AG04449 (cell line): Measurements from ENCODE around the gene ZBTB32.
"Not testable (repeated sequence)": the region's sequence is repeated elsewhere in the genome, so short reads cannot be mapped to it uniquely, and the experiment has no call there.

Source experiments
- CTCF ChIA-PET: fragments of 350-600 bp; formaldehyde crosslinking; extraction: SDS; loops from one replicate; lab custom pipeline; 2021; ENCODE audit warnings: antibody characterized with exemption; lab: Yijun Ruan, JAX
- POLR2A ChIA-PET: fragments of 400-600, 350-600 bp; formaldehyde crosslinking; extraction: SDS; loops from one replicate; lab custom pipeline; 2020; ENCODE audit warnings: antibody characterized with exemption, inconsistent platforms; lab: Yijun Ruan, JAX
- DNase-seq: peaks from one replicate; pipeline ENCODE4 v3.0.0-alpha.2; 2010; ENCODE audit warnings: low read depth, low spot score
- H3K4me3 ChIP-seq: 2 replicates; pipeline ENCODE4 v1.5.1; 2011; ENCODE audit warnings: low read depth, mild to moderate bottlenecking, control low read depth, low read length
- TF ChIP-seq, protein P1 (sequence below): IDR thresholded peaks from one replicate; pipeline ENCODE4 v1.5.1; 2011; ENCODE audit warnings: mild to moderate bottlenecking, moderate library complexity, low read length, control low read depth, inconsistent platforms; ENCODE audit not compliant: insufficient read depth; ENCODE audit errors: missing control alignments

ZBTB32 gene, protein sequence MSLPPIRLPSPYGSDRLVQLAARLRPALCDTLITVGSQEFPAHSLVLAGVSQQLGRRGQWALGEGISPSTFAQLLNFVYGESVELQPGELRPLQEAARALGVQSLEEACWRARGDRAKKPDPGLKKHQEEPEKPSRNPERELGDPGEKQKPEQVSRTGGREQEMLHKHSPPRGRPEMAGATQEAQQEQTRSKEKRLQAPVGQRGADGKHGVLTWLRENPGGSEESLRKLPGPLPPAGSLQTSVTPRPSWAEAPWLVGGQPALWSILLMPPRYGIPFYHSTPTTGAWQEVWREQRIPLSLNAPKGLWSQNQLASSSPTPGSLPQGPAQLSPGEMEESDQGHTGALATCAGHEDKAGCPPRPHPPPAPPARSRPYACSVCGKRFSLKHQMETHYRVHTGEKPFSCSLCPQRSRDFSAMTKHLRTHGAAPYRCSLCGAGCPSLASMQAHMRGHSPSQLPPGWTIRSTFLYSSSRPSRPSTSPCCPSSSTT

DNA sequence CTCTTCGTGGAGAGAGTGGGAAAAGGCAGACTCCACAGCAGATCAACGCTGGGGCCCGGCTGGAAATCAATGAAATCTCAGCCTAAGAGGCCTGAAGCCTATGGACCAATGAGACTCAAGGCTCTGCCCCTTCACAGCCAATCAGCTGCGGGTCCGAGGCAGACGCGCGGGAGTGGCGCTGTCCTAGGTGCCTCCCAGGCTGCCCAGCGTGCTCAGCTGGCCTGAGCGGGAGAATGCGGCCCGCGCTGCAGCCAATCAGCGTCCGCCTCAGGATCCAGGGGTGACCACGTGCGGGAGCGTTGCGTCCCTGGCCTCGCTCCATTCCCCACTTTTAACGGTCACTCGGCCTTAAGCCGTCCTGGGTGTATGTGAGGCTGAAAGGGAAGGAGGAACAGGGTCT is at the start of gene ZBTB32:
TSS of gene ZBTB32 (plus strand) at position 341 of the 400 bp plus-strand sequence. CDS start 10,069 bp downstream, outside the sequence.
- CTCF ChIA-PET, result interaction anchor here (1.0 to 3.3 kb wide), 4 partner anchors 9 to 12 kb away, joined by 3 to 28 read pairs (median 6); no protein-coding TSS in a partner anchor
- TF ChIP-seq, protein P1, sequence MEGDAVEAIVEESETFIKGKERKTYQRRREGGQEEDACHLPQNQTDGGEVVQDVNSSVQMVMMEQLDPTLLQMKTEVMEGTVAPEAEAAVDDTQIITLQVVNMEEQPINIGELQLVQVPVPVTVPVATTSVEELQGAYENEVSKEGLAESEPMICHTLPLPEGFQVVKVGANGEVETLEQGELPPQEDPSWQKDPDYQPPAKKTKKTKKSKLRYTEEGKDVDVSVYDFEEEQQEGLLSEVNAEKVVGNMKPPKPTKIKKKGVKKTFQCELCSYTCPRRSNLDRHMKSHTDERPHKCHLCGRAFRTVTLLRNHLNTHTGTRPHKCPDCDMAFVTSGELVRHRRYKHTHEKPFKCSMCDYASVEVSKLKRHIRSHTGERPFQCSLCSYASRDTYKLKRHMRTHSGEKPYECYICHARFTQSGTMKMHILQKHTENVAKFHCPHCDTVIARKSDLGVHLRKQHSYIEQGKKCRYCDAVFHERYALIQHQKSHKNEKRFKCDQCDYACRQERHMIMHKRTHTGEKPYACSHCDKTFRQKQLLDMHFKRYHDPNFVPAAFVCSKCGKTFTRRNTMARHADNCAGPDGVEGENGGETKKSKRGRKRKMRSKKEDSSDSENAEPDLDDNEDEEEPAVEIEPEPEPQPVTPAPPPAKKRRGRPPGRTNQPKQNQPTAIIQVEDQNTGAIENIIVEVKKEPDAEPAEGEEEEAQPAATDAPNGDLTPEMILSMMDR, result no peak
- DNase-seq, result no peak
- H3K4me3 ChIP-seq, result no peak within 1 kb of the TSS
- POLR2A ChIA-PET, result no interaction called here

DNA sequence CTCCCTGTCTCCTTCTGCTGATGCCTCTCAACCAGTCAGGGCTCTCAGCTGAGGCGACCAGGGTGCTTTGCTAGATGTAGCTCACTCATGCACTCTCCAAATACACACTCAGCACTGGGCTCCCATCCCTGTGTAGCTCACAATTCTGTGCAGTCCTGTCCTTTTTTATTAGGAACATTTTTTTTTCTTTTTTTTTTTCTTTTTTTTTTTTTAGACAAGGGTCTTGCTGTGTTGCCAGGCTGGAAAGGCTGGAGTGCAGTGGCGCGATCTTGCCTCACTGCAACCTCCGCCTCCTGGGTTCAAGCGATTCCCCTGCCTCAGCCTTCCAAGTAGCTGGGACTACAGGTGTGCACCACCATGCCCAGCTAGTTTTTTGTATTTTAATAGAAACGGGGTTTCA is 49.5 kb upstream of the ZBTB32 start:
- POLR2A ChIA-PET, result interaction anchor here (0.6 kb wide), 1 partner anchor 12 kb away, joined by 3 read pairs; the partner anchor contains the start of gene UPK1A
- CTCF ChIA-PET, result interaction anchor here (1.3 to 1.4 kb wide), 2 partner anchors 16 to 144 kb away, joined by 3 to 4 read pairs; no protein-coding TSS in a partner anchor
- not testable (repeated sequence) for H3K4me3 ChIP-seq, DNase-seq

DNA sequence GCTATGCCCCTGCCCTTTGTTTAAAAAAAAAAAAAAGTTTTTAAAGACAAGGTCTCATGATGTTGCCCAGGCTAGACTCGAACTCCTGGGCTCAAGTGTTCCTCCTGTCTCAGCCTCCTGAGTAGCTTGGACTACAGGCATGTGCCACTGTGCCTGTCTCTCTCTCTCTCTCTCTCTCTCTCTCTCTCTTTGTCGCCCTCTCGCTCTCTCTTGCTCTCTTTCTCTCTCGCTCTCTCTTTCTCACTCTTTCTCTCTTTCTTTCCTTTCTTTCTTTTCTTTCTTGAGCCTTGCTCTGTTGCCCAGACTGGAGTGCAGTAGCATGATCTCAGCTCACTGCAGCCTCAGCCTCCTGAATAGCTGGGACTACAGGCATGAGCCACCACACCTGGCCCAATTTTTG is 48.8 kb upstream of the ZBTB32 start:
- POLR2A ChIA-PET, result no interaction called here
- H3K4me3 ChIP-seq, result no peak overlapping the region
- CTCF ChIA-PET, result interaction anchor here (1.2 to 1.3 kb wide), 3 partner anchors 15 to 37 kb away, joined by 3 to 5 read pairs (median 3); no protein-coding TSS in a partner anchor
- TF ChIP-seq, protein P1, result no peak
- DNase-seq, result no peak

DNA sequence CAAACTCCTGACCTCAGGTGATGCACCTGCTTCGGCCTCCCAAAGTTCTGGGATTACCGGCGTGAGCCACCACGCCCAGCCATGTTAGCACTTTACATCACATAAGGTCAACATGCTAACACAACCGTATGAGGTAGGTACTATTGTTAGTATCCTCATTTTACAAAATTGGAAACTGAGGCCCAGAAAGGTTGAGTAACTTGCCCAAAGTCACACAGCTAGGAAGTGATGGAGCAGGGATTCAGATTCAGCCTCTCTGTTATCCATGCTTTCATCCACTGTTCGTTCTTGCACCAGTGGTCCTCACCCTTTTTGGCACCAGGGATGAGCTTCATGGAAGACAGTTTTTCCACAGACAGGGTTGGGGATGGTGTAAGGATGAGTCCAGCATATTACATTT is 47.7 kb upstream of the ZBTB32 start:
- TF ChIP-seq, protein P1, result no peak
- no peak for DNase-seq
- ChIA-PET CTCF (interaction anchor here (1.0 to 1.2 kb wide), 2 partner anchors 8 to 26 kb away, joined by 3 to 4 read pairs; partner anchors contain the start of gene COX6B1), POLR2A (no interaction called here)
- no peak overlapping the region for H3K4me3 ChIP-seq

DNA sequence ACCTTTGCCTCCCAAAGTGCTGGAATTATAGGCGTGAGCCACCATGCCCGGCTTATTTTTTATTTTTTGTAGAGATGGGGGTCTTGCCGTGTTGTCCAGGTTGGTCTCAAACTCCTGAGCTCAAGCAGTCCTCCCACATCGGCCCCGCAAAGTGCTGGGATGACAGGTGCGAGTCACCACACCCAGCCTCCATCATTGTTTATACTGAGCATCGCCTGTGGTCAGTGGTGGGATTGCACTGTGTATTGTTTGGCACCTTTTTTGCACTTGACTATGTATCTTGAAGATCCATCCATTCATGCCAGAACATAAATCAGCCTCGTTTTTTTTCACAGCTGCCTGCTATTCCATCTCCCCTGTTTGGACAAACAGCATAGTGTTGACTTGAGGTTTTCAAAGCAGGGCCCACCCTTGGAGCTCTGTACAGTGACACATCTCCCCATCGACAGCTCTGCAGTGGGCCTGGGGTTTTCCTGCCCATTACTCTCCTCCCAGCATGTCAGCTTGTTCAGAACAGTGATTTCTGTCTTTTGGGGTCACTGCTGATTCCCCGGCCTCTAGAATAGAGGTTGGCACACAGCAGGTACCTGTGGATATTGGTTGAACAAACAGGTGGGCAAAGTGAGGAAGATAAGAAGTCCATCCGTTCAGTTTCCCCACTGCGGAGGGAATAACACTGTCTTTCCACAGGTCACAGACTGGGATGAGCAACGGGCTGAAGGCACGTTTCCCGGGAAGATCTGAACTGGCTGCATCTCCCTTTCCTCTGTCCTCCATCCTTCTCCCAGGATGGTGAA is 46.3 kb upstream of the ZBTB32 start:
- H3K4me3 ChIP-seq, result no peak overlapping the region
- TF ChIP-seq, protein P1, result no peak
- DNase-seq, result no peak
- POLR2A ChIA-PET, result no interaction called here
- CTCF ChIA-PET, result interaction anchor here (1.0 to 1.2 kb wide), 2 partner anchors 9 to 10 kb away, joined by 4 read pairs; partner anchors contain the start of gene COX6B1

DNA sequence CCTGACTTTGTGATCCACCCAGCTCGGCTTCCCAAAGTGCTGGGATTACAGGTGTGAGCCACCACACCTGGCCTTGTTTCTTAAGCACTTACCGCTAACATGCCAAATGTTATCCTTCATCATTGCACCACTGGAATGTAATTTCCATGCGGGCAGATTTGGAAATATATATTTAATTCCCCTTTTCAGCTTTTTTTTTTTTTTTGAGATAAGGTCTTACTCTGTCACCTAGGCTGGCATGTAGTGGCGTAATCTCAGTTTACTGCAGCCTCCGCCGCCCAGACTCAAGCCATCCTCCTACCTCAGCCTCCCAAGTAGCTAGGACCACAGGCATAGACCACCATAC is 42.4 kb upstream of the ZBTB32 start:
- TF ChIP-seq, protein P1, result no peak
- ChIA-PET POLR2A (interaction anchor here (0.6 kb wide), 1 partner anchor 14 kb away, joined by 4 read pairs; the partner anchor contains the start of gene COX6B1), CTCF (no interaction called here)
- no peak for DNase-seq
- H3K4me3 ChIP-seq, result no peak overlapping the region
